ENCODE measurements around the gene HOXA9. TPM values are rescaled to one million over a fixed set of nuclear protein-coding genes. Genes with fewer than 3 reads are reported as not detected.

The HOXA9 gene
- total RNA-seq, 1 donor, result 20.3 TPM

GRCh38 chr7:27145165-27145913 is 20.0 kb downstream of the HOXA9 start:
- H3K4me3 ChIP-seq (ENCODE audit: low read depth, low read length), result peak overlapping the region; percentile 32
- DNase-seq (ENCODE audit: low read depth), result no peak
- TF ChIP-seq CTCF (IDR thresholded peaks at IDR 0.05; ENCODE audit: insufficient read depth, low read depth, low read length), result no peak

GRCh38 chr7:27144781-27145164 is 20.6 kb downstream of the HOXA9 start:
- no peak for DNase-seq (ENCODE audit: low read depth)
- no peak for TF ChIP-seq CTCF (IDR thresholded peaks at IDR 0.05; ENCODE audit: insufficient read depth, low read depth, low read length)
- peak overlapping the region; percentile 29 for H3K4me3 ChIP-seq (ENCODE audit: low read depth, low read length)

DNA sequence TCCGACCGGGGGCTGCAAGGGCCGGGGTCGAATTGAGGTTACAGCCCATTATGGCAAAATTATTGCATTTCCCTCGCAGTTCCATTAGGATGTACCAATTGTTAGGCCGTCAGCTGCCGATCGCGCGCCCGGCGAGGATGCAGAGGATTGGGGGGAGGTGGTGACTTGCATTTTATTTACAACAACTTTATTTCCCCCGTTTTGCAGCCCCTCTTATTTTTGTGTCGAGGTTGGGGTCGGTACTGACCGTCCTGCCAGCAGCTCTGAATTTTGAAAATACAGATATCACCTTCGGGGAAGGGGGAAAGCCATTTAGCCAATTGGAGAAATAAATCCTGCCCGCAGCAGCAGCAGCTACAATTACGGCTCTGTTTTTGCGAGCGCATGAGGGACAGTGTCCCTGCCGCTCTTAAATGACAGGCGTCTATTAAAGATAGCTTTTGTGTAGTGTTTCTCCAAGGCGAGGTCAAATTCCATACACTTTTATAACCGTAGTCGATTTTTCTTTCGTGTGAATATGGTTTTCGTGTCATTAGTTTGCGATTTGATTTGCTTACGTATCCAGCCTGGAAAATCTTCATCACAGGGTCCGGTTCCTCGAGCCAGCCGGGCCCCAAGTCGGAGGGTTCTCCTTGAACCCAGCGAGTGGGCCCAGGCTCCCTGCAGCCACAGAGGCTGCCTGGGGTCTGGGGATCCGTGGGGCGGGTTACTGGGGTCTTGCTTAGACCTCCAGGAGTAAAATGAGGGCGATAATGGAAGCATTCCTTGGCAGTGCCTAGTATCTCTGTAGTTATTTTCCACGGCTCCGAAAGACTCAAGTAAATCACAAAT is 21.2 kb downstream of the HOXA9 start:
- H3K4me3 ChIP-seq (ENCODE audit: low read depth, low read length), result peak overlapping the region; percentile 29
- TF ChIP-seq CTCF (IDR thresholded peaks at IDR 0.05; ENCODE audit: insufficient read depth, low read depth, low read length), result no peak

GRCh38 chr7:27143023-27143949 is 22.1 kb downstream of the HOXA9 start, which contains the start of gene HOXA5:
Gene HOXA5 (minus strand): TSS chr7:27143681. CDS start chr7:27143607, 74 bp downstream.
- H3K4me3 ChIP-seq (ENCODE audit: low read depth, low read length), result peak within 1 kb of the TSS; percentile 60
- peak; percentile 63 for TF ChIP-seq CTCF (IDR thresholded peaks at IDR 0.05; ENCODE audit: insufficient read depth, low read depth, low read length)
- DNase-seq (ENCODE audit: low read depth), result peak; percentile 96

More for the DNA sequence above, 21.2 kb downstream of the HOXA9 start:
- peak; percentile 40 for DNase-seq (ENCODE audit: low read depth)

DNA sequence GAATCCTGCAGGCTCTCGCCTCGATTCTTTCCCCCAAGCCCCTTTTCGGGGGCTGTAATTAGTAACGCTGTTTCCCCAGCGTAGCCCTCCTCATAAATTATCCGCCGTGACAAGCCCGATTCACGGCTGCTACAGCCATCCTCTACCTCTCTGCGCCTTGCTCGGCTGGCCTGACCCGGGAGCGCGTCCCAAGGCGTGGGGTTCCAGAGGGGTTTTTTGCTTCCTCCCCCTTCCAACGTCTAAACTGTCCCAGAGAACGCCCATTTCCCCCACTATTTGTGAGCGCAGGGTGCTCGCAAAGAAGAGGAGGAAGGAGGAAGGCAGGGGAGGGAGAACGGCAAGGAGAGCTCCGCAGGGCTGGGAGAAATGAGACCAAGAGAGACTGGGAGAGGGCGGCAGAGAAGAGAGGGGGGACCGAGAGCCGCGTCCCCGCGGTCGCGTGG is 22.7 kb downstream of the HOXA9 start:
- DNase-seq (ENCODE audit: low read depth), result no peak
- no peak for TF ChIP-seq CTCF (IDR thresholded peaks at IDR 0.05; ENCODE audit: insufficient read depth, low read depth, low read length)
- H3K4me3 ChIP-seq (ENCODE audit: low read depth, low read length), result peak overlapping the region; percentile 60

DNA sequence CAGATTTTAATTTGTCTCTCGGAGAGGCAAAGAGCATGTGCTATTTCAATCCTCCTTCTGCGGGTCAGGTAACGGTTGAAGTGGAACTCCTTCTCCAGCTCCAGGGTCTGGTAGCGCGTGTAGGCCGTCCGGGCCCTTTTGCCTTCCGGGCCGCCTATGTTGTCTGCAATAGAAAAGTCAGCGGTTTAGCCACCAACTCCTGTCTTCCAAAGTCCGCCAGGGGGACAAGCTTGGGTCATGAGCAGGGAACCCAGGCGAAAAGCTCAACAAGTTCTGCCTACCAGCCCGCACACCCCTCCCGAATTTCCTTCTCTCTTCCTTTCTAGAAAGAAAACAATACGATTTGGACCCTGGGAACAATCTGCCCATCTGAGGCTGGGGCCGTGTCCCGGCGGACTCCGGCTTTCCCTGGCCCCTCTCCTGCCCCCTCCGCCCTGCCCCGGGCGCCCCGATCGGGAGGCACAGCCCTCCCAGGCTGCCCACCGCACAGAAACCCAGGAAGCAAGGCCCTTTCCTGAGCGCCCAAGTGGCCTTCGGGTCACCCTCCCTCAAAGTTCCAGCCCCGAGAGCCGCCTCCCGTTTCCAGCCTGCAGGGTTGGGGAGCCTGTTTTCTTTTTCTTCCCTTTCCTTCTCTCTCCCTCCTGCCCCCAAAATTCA is 23.3 kb downstream of the HOXA9 start:
- no peak for TF ChIP-seq CTCF (IDR thresholded peaks at IDR 0.05; ENCODE audit: insufficient read depth, low read depth, low read length)
- DNase-seq (ENCODE audit: low read depth), result peak; percentile 43
- peak overlapping the region; percentile 60 for H3K4me3 ChIP-seq (ENCODE audit: low read depth, low read length)
